HepG2 (cell line): ENCODE data around the gene TNXB. TPM values are rescaled to one million over a fixed set of nuclear protein-coding genes. Genes with fewer than 3 reads are reported as not detected.

Experiments
- AGO1 ChIP-seq: fragments of 200-400 bp; formaldehyde crosslinking; IDR thresholded peaks from 2 replicates; pipeline ENCODE4 v1.6.1; 2017; ENCODE audit warnings: mild to moderate bottlenecking, low read depth, low read length, moderate library complexity; ENCODE audit not compliant: poor library complexity, severe bottlenecking
- GPN1 ChIP-seq: sonication (generic); formaldehyde crosslinking; IDR thresholded peaks from 2 replicates; pipeline ENCODE4 v1.5.1; 2020; ENCODE audit warnings: missing genetic modification reagents, borderline replicate concordance
- HMGXB4 ChIP-seq, 2 experiments: sonication (generic) in 1 of 2; formaldehyde crosslinking in 1 of 2; IDR thresholded peaks; 2 replicates each; pipeline versions ENCODE4 v1.4.0 to v1.6.1; 2018 to 2020; ENCODE audit warnings: missing genetic modification reagents in 2 of 2, borderline replicate concordance in 1 of 2, low read depth in 1 of 2, mild to moderate bottlenecking in 1 of 2, missing biosample characterization in 1 of 2
- JDP2 ChIP-seq: sonication (generic); formaldehyde crosslinking; IDR thresholded peaks from 2 replicates; pipeline ENCODE4 v1.8.1; 2022; ENCODE audit warnings: missing genetic modification reagents, borderline replicate concordance
- MEF2D ChIP-seq: sonication (generic); formaldehyde crosslinking; IDR thresholded peaks from 2 replicates; pipeline ENCODE4 v1.5.1; 2020; ENCODE audit warnings: mild to moderate bottlenecking, missing genetic modification reagents
- NFKB2 ChIP-seq: sonication (generic); formaldehyde crosslinking; IDR thresholded peaks from 2 replicates; pipeline ENCODE4 v1.4.0; 2020; ENCODE audit warnings: missing genetic modification reagents, borderline replicate concordance
- ONECUT2 ChIP-seq: sonication (generic); formaldehyde crosslinking; IDR thresholded peaks from 2 replicates; pipeline ENCODE4 v1.4.0; 2020; ENCODE audit warnings: missing genetic modification reagents
- SMC3 ChIP-seq: IDR thresholded peaks from 2 replicates; pipeline ENCODE4 v1.6.1; 2011; ENCODE audit warnings: low read length, improper control_type of control experiment
- SNAI1 ChIP-seq: sonication (generic); formaldehyde crosslinking; IDR thresholded peaks from 2 replicates; pipeline ENCODE4 v1.5.0; 2020; ENCODE audit warnings: mild to moderate bottlenecking, missing genetic modification reagents, borderline replicate concordance
- ZBTB38 ChIP-seq: sonication (generic); formaldehyde crosslinking; IDR thresholded peaks from 2 replicates; pipeline ENCODE4 v1.5.1; 2020; ENCODE audit warnings: mild to moderate bottlenecking, missing genetic modification reagents
- ZBTB46 ChIP-seq: sonication (generic); formaldehyde crosslinking; IDR thresholded peaks from 2 replicates; pipeline ENCODE4 v1.4.0; 2020; ENCODE audit warnings: mild to moderate bottlenecking, missing genetic modification reagents, borderline replicate concordance
- ZNF34 ChIP-seq: sonication (generic); formaldehyde crosslinking; IDR thresholded peaks from 2 replicates; pipeline ENCODE4 v1.4.0; 2020; ENCODE audit warnings: mild to moderate bottlenecking, missing genetic modification reagents, borderline replicate concordance
- ZNF468 ChIP-seq: sonication (generic); formaldehyde crosslinking; IDR thresholded peaks from 2 replicates; pipeline ENCODE4 v1.8.0; 2022; ENCODE audit warnings: mild to moderate bottlenecking, moderate library complexity, missing genetic modification reagents
- ZNF484 ChIP-seq: sonication (generic); formaldehyde crosslinking; IDR thresholded peaks from 2 replicates; pipeline ENCODE4 v1.5.1; 2020; ENCODE audit warnings: mild to moderate bottlenecking, low read depth, missing genetic modification reagents, borderline replicate concordance
- ZNF639 ChIP-seq: conservative IDR thresholded peaks from 2 replicates; pipeline ENCODE4 v1.6.1; 2018; ENCODE audit warnings: missing genetic modification reagents
- ZNF691 ChIP-seq: sonication (generic); formaldehyde crosslinking; IDR thresholded peaks from 2 replicates; pipeline ENCODE4 v1.4.0; 2020; ENCODE audit warnings: missing genetic modification reagents, low read depth, mild to moderate bottlenecking, borderline replicate concordance
- ZNF773 ChIP-seq: sonication (generic); formaldehyde crosslinking; IDR thresholded peaks from 2 replicates; pipeline ENCODE4 v1.4.0; 2020; ENCODE audit warnings: missing genetic modification reagents, borderline replicate concordance
- ZNF775 ChIP-seq: sonication (generic); formaldehyde crosslinking; IDR thresholded peaks from 2 replicates; pipeline ENCODE4 v1.4.0; 2020; ENCODE audit warnings: missing genetic modification reagents, mild to moderate bottlenecking, moderate library complexity, borderline replicate concordance
- polyA plus RNA-seq, 8 experiments: library from polyadenylated mRNA; depleted of rRNA in 3 of 8; stranded (reverse) in 7 of 8; unstranded in 1 of 8; fragments of >200 nt; fragmentation: Illumina TruSeq in 4 of 8; extraction: Trizol in 4 of 8; gene quantifications; 2 replicates each; pipeline versions ENCODE4 v1.2.1 to v1.2.3, GENCODE V29; 2011 to 2016; ENCODE audit warnings: low read depth in 4 of 8, missing spikeins in 1 of 8, mixed read lengths in 1 of 8; ENCODE audit not compliant: insufficient read depth in 1 of 8
- total RNA-seq, 5 experiments: library from RNA; depleted of rRNA; stranded (reverse); fragments of >200 nt; fragmentation: Illumina TruSeq; extraction: Trizol; gene quantifications; 2 replicates each; pipeline ENCODE4 v1.2.3, GENCODE V29; 2016; ENCODE audit warnings: low read depth in 1 of 5
- TF ChIP-seq, protein P1 (sequence below): sonication (generic); formaldehyde crosslinking; IDR thresholded peaks from 2 replicates; pipeline ENCODE4 v1.8.1; 2023; ENCODE audit warnings: missing genetic modification reagents, inconsistent platforms, borderline replicate concordance

The TNXB gene
- total and polyA plus RNA-seq, 2 of the 13 experiments (the other 11 are each of a cell fraction or from before 2014, with no cell fraction given): 1.6 to 2.7 TPM

DNA sequence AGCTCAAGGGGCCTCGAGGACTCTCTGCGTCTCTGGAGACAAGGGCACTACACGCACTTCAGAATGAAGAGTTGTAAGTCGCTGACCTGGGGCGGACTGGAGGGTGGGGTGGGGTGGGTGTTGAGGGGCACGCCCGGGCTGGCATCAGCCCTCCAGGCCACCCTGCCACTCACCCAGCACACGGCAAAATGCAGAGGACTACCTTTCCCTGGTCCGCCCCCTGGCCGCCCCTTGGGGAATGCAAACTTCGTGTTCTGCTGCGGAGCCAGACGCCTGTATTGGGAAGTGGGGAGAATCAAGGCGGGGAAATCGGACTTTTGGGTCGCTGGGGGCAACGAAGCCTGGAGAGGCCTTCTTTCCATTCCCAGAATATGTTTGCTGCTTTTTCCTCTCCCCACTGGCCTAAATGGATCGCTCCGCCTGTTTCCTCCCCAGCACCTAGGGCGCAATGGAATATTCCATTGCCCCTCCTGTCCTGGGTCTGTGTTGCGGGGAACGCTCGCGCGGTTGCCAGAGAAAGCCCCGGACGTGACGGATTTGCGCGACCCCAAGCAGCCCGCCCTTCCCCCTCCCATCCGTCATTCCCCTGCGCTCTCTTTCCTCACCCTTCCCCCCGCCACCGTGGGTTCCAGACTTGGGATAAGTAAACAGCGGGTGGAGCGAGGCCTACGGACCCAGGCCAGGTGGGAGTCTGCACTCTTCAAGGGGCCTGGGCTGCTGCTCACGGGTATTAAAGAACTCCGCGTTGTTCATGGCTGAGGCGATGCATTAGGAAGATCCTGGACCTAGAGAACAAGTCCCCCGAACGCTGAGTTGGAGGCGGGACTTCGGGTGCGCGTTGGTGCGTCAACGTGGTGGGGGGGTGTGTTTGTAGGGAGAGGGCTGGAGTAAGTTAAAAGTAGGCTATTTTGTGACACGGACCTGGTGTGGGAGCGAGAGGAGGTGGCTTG is 44.7 kb upstream of the TNXB start, which contains the start of gene PPT2 (continued):
- peak; percentile 78; the same call in 1 of the 2 replicates for TF ChIP-seq ZBTB46
- TF ChIP-seq ZNF639 (CRISPR knock-in tag): 0 out of 2 replicates have a peak, but pooled peaks have one; percentile 29
- TF ChIP-seq, protein P1, sequence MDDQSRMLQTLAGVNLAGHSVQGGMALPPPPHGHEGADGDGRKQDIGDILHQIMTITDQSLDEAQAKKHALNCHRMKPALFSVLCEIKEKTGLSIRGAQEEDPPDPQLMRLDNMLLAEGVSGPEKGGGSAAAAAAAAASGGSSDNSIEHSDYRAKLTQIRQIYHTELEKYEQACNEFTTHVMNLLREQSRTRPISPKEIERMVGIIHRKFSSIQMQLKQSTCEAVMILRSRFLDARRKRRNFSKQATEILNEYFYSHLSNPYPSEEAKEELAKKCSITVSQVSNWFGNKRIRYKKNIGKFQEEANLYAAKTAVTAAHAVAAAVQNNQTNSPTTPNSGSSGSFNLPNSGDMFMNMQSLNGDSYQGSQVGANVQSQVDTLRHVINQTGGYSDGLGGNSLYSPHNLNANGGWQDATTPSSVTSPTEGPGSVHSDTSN (CRISPR knock-in tag): no peak
- TF ChIP-seq ZNF484 (CRISPR knock-in tag): no peak
- no peak; the same call in 1 of the 2 replicates for TF ChIP-seq ZBTB38 (CRISPR knock-in tag)
- peak; percentile 51; the same call in 1 of the 2 replicates for TF ChIP-seq MEF2D (CRISPR knock-in tag)
- TF ChIP-seq NFKB2: peak; percentile 73; the same call in 1 of the 2 replicates
- no peak; the same call in 1 of the 2 replicates for TF ChIP-seq GPN1 (CRISPR knock-in tag)
- 0 out of 2 replicates have a peak, but pooled peaks have one; percentile 65 for TF ChIP-seq ZNF775 (CRISPR knock-in tag)
- peak; percentile 76 for TF ChIP-seq ZNF773 (CRISPR knock-in tag)
- no peak; the same call in 1 of the 2 replicates for TF ChIP-seq ZNF468 (CRISPR knock-in tag)
- TF ChIP-seq AGO1: peak; percentile 11
- no peak; the same call in 1 of the 2 replicates for TF ChIP-seq ONECUT2
- TF ChIP-seq SNAI1: peak; percentile 84; the same call in 1 of the 2 replicates
- peak; percentile 92 for TF ChIP-seq ZNF34 (CRISPR knock-in tag)
- TF ChIP-seq JDP2 (CRISPR knock-in tag): no peak
- TF ChIP-seq ZNF691: peak; percentile 54; the same call in 1 of the 2 replicates
- TF ChIP-seq SMC3: no peak
- TF ChIP-seq HMGXB4 (CRISPR knock-in tag; IDR thresholded peaks at IDR 0.05; ENCODE audit: borderline replicate concordance in 1 of 2, low read depth in 1 of 2): peak; percentile 58 to 97
